Heart left ventricle (tissue), 16 donors: ENCODE results near the gene MRPL43. TPM values are rescaled to one million over a fixed set of nuclear protein-coding genes. Genes with fewer than 3 reads are reported as not detected.

Source experiments
- ATAC-seq, 4 donors: fragments of 200-7000 bp; cut with Tn5 transposase; one replicate each; pipeline ENCODE4 v1.9.1; 2020 to 2022; ENCODE audit warnings: moderate library complexity in 4 of 4, mild to moderate bottlenecking in 3 of 4, moderate number of reproducible peaks in 1 of 4
- DNase-seq, 5 donors: peaks; one replicate each; pipeline ENCODE4 v3.0.0-alpha.2; 2020
- H3K27ac ChIP-seq, 12 donors: fragments of 200-600 bp; sonication (generic) in 4 of 12; one replicate each; pipeline versions ENCODE4 v1.5.0 to v1.8.0; 2016 to 2022; ENCODE audit warnings: mild to moderate bottlenecking in 2 of 12
- H3K27me3 ChIP-seq, 9 donors: fragments of 200-600 bp; sonication (generic) in 2 of 9; one replicate each; pipeline versions ENCODE4 v1.5.1 to v1.8.0; 2016 to 2022; ENCODE audit warnings: mild to moderate bottlenecking in 3 of 9
- H3K36me3 ChIP-seq, 9 donors: fragments of 200-600 bp; sonication (generic) in 2 of 9; one replicate each; pipeline versions ENCODE4 v1.5.0 to v1.8.0; 2018 to 2022; ENCODE audit warnings: mild to moderate bottlenecking in 2 of 9
- H3K4me1 ChIP-seq, 12 donors: fragments of 200-600 bp; sonication (generic) in 4 of 12; one replicate each; pipeline versions ENCODE4 v1.5.0 to v1.8.0; 2016 to 2022; ENCODE audit warnings: mild to moderate bottlenecking in 3 of 12
- H3K4me3 ChIP-seq, 12 donors: fragments of 200-600 bp; sonication (generic) in 4 of 12; one replicate each; pipeline versions ENCODE4 v1.5.0 to v1.8.0; 2017 to 2022; ENCODE audit warnings: mild to moderate bottlenecking in 9 of 12, moderate library complexity in 4 of 12
- H3K9me3 ChIP-seq, 12 donors: fragments of 200-600 bp; sonication (generic) in 4 of 12; one replicate each; pipeline versions ENCODE4 v1.5.0 to v1.8.0; 2016 to 2022; ENCODE audit warnings: mild to moderate bottlenecking in 1 of 12
- POLR2A ChIP-seq, 2 donors: fragments of 450-650 bp; IDR thresholded peaks; one replicate each; pipeline ENCODE4 v1.6.1; 2017; ENCODE audit warnings: antibody characterized with exemption in 2 of 2, mild to moderate bottlenecking in 2 of 2, moderate library complexity in 2 of 2
- WGBS, 4 donors: extraction: QIAGEN DNeasy Blood & Tissue Kit in 2 of 4; methylation state at CpG; one replicate each; pipeline versions ENCODE4 v1.1.5 to v1.1.7; 2013 to 2018; 5-methylcytosine and 5-hydroxymethylcytosine counted together
- intact Hi-C, 10 donors: fragments of 100-400 bp; cut with DNase I; formaldehyde crosslinking; loops; one replicate each; pipeline versions ENCODE4 v1.11.1 to v1.14.2; 2022
- polyA plus RNA-seq, 2 donors: library from polyadenylated mRNA; stranded (reverse); fragments of 200-250 nt; gene quantifications; one replicate each; pipeline ENCODE4 v1.2.3, GENCODE V29; 2013
- total RNA-seq, 9 donors: library from RNA; depleted of rRNA in 2 of 9; stranded (reverse); fragments of >200 nt in 2 of 9; fragmentation: NEBNext Ultra II Directional in 3 of 9; extraction: Animal tissue kit (Norgen Biotek cat#: 25700) in 3 of 9; gene quantifications; one replicate each; pipeline versions ENCODE4 v1.1.0 to v1.2.4, GENCODE V29; 2016 to 2023
- TF ChIP-seq, protein P1 (sequence below), 12 donors: fragments of 200-600 bp; sonication (generic) in 4 of 12; IDR thresholded peaks; one replicate each; pipeline versions ENCODE4 v1.5.0 to v1.8.0; 2018 to 2022; ENCODE audit warnings: antibody characterized with exemption in 12 of 12, mild to moderate bottlenecking in 5 of 12
- donor health status: ischemic (EF 13 %, LVEDD 7.1; RV severe dilation, severe dysfunction).
- donor health status: healthy with polysubstance abuse.
- donor health status: DM: no; HTN: yes; CAD: no.
- donor health status: DM: no; HTN: no; CAD: no.
- donor health status: ischemic (EF 25% LVEDD 6.9; RV normal size, moderate dysfunction).
- donor health status: ischemic (EF 25% LVEDD 5.7; RV mildly dilated, moderate dysfunction).
- donor health status: healthy.
- donor health status: DM: yes; HTN: yes; CAD: no.
- donor health status: ischemic (EF 35%, LVEDD 5.7; RV mildly dilated, moderate dysfunction).
- donor health status: nonischemic (EF 11% LVEDD 7.7; RV severe dilation, severe dysfunction).
- donor health status: DM: yes; HTN: yes; CAD: no.
- donor health status: PGD.
- donor health status: ischemic (EF 29% LVEDD 5.4; RV normal size, mild dysfunction).
- donor health status: nonischemic (EF 23%, LVEDD 6.1; RV moderate dilation, normal function).

MRPL43 gene
- total and polyA plus RNA-seq, 11 donors = 44.8 to 113 (median 59.1) TPM

DNA sequence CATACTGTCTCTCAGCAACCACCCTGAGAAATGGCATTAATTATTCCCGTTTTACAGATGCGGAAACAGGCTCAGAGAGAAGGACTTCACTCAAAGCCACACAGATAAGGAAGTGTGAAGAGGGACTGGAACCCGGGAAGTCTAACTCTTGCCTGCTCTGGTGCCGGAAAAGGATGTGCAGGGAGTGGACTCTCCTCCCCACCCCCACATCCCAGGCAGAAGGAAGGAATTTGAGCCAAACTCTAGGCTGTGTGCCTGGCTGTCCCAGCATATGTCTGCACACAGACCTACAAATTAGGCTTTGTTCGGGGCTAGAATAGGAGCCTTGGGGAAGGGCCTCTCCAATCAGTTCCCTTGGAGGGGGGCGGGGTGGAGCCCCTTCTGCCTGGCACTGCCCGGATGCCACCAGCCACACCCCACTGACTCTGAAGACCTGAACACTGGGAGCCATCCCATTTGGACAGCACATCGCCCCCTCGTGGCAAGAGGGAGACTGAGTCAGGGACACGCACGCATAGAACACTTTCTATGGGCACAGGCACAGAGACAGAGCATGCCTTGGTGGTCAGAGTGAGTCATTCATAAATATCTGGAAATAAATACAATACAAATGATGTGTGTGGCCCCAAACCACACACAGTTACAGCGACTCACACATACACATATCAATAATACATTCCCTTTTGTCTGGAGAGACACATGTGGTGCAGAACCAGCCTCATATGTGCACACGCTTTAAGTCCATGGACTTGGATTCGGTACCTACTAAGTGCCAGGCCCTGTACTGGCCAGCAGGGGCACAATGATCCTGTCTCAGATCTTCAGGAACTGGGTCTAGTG, 25.4 kb upstream of the MRPL43 start:
- peak; percentile 88 to 94 (median 90) for DNase-seq
- no peak for TF ChIP-seq POLR2A (IDR thresholded peaks at IDR 0.05)
- TF ChIP-seq, protein P1, sequence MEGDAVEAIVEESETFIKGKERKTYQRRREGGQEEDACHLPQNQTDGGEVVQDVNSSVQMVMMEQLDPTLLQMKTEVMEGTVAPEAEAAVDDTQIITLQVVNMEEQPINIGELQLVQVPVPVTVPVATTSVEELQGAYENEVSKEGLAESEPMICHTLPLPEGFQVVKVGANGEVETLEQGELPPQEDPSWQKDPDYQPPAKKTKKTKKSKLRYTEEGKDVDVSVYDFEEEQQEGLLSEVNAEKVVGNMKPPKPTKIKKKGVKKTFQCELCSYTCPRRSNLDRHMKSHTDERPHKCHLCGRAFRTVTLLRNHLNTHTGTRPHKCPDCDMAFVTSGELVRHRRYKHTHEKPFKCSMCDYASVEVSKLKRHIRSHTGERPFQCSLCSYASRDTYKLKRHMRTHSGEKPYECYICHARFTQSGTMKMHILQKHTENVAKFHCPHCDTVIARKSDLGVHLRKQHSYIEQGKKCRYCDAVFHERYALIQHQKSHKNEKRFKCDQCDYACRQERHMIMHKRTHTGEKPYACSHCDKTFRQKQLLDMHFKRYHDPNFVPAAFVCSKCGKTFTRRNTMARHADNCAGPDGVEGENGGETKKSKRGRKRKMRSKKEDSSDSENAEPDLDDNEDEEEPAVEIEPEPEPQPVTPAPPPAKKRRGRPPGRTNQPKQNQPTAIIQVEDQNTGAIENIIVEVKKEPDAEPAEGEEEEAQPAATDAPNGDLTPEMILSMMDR (IDR thresholded peaks at IDR 0.05) = peak; percentile 85 to 97 (median 93)
- Histone ChIP-seq H3K9me3 (no peaks in the 10 kb centered on the region), H3K4me1 (peaks cover 0 to 46% (median 24%) of the 10 kb centered on the region in 12 donors), H3K27ac (peak overlapping the region in 11 of 12 donors; percentile 26 to 74 (median 61)), H3K36me3 (no peaks in the 10 kb centered on the region), H3K4me3 (no peak overlapping the region), H3K27me3 (peaks cover 0 to 9% (median 3%) of the 10 kb centered on the region in 9 donors)
- intact Hi-C loops = loop anchor here in 6 of 10 donors (1.0 to 5.0 kb wide), 7 partner anchors 14 to 450 kb away; partner anchors contain the start of genes LZTS2 (in 1 of the 6) and SEMA4G (in 1 of the 6)
- WGBS, 4 donors = 16 to 19% (median 18%) methylated on average over 12 to 14 of the region's 14 CpGs
- ATAC-seq = peak; percentile 84 to 94 (median 90)

DNA sequence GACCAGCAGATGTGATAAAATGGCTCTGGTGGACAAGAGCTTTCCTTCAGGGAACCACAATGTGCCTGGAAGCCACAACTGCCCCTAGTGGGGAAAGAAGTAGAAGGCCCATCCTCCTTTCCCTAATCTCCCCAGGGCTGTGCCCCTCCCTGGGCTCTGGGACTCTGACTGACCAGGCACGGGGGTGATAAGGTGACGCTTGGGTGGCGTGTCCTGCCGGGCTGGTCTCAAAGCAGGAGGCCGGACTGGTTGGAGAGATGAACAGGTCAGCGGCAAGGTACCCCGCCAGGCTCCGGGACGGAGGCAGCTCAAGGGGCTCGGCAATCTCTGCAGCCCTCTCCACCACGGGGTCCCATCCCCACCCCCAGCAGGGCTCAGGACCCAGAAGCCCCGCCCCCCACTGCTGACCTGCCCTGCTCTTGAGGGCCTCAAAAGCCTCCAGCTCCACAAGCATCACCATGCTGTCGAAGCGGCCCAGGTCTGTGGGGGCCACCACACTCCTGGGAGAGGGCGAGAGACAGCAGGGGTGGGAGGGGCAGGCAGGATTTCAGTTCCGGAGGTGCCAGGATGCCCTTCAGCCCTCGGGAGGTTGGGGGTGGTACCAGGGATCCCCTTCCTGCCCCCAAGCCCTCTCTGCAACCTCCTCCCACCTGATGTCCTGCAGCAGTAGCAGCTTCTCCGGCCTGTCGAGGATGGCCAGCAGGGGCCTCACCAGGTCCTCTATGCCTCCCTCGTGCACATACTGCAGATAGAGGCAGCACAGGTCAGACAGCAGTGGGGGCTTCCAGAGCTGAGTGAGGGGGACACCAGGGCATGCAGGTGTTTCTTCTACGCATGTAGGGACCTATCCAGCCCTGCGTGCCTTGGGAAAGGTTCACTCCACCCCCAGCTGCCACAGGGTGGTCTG, 24.5 kb upstream of the MRPL43 start:
- whole genome bisulfite sequencing, 4 donors = 52 to 63% (median 56%) methylated on average over 12 to 22 of the region's 22 CpGs
- DNase-seq = peak in 1 of 5 donors; percentile 51
- H3K4me1 ChIP-seq = peaks cover 0 to 54% (median 29%) of the 10 kb centered on the region in 12 donors

DNA sequence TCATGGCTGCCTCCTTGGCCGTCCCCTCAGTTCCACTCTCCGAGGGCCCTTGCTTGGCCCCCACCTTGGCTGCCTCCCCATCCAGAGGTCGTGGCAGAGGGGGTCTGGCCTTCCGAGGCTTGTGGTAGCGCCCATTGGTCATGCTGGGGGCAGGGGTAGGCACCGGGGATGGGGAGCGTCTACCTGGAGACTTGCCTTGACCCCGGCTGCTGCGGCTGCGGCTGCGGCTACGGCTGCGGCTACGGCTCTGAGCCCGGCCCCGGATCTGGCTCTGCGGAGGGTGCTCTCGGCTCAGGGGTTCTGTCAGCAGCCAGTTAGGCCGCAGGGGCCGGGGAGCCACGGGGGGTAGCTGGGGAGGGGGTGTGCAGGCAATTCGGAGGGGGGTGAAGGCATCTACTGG, 23.0 kb upstream of the MRPL43 start:
- Histone ChIP-seq H3K4me3 (no peak overlapping the region), H3K4me1 (peaks cover 0 to 55% (median 36%) of the 10 kb centered on the region in 12 donors), H3K27me3 (no peaks in the 10 kb centered on the region), H3K36me3 (peaks cover 2 to 22% (median 20%) of the 10 kb centered on the region in 9 donors), H3K27ac (no peak overlapping the region), H3K9me3 (no peaks in the 10 kb centered on the region)
- 92 to 97% (median 96%) methylated on average over 10 to 22 of the region's 22 CpGs for WGBS, 4 donors
- DNase-seq (peak in 1 of 5 donors; percentile 64), ATAC-seq (no peak)
- intact Hi-C loops = loop anchor here in 1 of 10 donors (5.0 kb wide), 1 partner anchor 448 kb away; no protein-coding TSS in a partner anchor
- no peak for TF ChIP-seq POLR2A (IDR thresholded peaks at IDR 0.05)
- TF ChIP-seq, protein P1 (IDR thresholded peaks at IDR 0.05) = no peak

More for the DNA sequence above, 24.5 kb upstream of the MRPL43 start:
- ATAC-seq = no peak
- Histone ChIP-seq H3K36me3 (peaks cover 0 to 8% (median 6%) of the 10 kb centered on the region in 9 donors), H3K4me3 (no peak overlapping the region), H3K27ac (peak overlapping the region in 11 of 12 donors; percentile 26 to 74 (median 61)), H3K9me3 (no peaks in the 10 kb centered on the region), H3K27me3 (peaks cover 0 to 4% (median 0%) of the 10 kb centered on the region in 9 donors)
- intact Hi-C loops = loop anchor here in 3 of 10 donors (1.0 to 5.0 kb wide), 4 partner anchors 13 to 449 kb away; partner anchors contain the start of genes LZTS2 (in 1 of the 3) and SEMA4G (in 1 of the 3)
- TF ChIP-seq, protein P1 (IDR thresholded peaks at IDR 0.05) = peak in 5 of 12 donors; percentile 13 to 32 (median 27)
- no peak for TF ChIP-seq POLR2A (IDR thresholded peaks at IDR 0.05)
